Subcutaneous adipose tissue (tissue), 4 donors: Measurements from ENCODE around the gene CLCN6. TPM values are rescaled to one million over a fixed set of nuclear protein-coding genes. Genes with fewer than 3 reads are reported as not detected.

ENCODE experiments used
- total RNA-seq, 4 donors: library from RNA; depleted of rRNA; stranded (reverse); fragments of >200 nt; gene quantifications; one replicate each; pipeline ENCODE4 v1.1.0, GENCODE V29; 2016
- TF ChIP-seq, protein P1 (sequence below): fragments of 450-650 bp; IDR thresholded peaks from one replicate; pipeline ENCODE4 v1.5.1; 2016; ENCODE audit warnings: low read depth, mild to moderate bottlenecking, control low read depth, antibody characterized with exemption, moderate library complexity

CLCN6 gene
- total RNA-seq, 4 donors from 2014 or later = 14.4 to 21.2 (median 20.5) TPM

DNA sequence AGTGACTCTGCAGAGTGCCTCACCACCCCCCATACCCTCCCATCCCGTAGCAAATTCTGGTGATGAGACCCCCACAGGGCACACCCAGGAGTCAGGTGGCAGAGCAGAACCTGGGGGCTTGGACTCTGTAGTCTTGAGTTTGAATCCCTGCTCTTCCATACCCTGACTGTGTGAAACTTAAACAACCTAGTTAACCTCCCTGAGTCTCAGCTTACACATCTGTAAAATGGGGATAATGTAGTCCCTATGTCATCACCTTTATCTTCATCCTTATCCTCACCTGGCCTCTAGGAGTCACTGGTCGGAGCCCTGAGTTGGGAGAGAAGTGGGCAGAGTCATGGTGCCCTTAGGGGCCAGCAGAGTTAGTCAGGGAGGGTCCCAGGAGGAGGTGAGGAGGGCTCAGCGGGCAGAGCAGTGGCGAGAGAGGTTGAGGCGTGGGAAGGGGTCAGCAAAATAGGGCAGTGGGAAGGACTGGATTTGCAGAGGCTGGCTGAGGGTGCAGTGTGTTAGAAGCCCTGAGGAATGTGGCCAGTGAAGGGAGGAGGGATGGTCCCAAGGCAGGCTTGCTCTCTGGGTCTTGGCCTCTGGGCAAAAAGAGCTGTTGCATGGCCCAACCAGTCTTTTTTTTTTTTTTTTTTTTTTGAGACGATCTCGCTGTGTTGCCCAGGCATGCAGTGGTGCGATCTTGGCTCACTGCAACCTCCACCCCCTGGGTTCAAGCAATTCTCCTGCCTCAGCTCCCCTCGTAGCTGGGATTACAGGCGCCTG is 25.4 kb upstream of the CLCN6 start:
- TF ChIP-seq, protein P1, sequence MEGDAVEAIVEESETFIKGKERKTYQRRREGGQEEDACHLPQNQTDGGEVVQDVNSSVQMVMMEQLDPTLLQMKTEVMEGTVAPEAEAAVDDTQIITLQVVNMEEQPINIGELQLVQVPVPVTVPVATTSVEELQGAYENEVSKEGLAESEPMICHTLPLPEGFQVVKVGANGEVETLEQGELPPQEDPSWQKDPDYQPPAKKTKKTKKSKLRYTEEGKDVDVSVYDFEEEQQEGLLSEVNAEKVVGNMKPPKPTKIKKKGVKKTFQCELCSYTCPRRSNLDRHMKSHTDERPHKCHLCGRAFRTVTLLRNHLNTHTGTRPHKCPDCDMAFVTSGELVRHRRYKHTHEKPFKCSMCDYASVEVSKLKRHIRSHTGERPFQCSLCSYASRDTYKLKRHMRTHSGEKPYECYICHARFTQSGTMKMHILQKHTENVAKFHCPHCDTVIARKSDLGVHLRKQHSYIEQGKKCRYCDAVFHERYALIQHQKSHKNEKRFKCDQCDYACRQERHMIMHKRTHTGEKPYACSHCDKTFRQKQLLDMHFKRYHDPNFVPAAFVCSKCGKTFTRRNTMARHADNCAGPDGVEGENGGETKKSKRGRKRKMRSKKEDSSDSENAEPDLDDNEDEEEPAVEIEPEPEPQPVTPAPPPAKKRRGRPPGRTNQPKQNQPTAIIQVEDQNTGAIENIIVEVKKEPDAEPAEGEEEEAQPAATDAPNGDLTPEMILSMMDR = no peak

DNA sequence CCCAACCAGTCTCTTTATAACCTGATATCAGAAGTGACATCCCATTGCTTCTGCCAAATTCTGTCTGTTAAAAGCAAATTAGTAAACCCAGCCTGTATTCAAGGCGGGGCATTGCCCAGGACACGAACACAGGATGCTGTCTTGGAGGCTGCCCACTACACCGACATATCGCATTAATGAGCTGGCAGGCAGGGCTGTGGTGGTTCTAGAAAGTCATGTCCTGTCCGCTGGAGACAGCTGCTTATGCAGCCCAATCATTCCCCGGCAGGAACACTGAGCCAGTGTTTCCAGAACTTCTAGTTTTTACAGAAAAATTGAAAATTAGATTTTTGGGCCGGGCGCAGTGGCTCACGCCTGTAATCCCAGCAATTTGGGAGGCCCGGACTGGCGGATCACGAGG is 24.7 kb upstream of the CLCN6 start:
- TF ChIP-seq, protein P1 = no peak

DNA sequence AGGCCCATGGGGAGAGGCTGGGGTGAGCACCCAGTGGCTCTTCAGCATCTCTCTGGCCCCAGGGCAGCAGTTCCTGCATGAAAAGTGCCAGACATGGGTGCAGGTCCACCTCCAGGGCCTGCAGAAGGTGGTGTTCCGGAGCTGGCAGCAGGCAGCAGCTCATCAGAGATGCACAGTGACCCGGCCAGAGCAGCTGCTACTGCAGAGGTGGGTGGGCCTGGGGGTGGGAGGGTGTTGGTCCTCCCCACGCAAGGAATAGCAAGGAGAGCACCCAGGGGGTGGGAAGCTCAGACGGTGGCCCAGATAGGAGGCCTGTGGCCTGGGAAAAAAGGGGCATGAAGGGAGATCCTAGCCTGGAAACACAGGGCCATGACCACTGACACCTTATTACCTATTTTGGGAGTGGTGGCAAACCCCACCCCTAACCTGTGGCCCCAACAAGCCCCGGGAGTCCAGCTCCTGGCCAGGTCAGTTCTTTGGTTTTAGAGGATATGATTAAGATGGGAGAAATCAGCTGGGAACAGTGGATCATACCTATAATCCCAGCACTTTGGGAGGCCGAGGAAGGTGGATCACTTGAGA is 23.8 kb upstream of the CLCN6 start:
- TF ChIP-seq, protein P1 = no peak

DNA sequence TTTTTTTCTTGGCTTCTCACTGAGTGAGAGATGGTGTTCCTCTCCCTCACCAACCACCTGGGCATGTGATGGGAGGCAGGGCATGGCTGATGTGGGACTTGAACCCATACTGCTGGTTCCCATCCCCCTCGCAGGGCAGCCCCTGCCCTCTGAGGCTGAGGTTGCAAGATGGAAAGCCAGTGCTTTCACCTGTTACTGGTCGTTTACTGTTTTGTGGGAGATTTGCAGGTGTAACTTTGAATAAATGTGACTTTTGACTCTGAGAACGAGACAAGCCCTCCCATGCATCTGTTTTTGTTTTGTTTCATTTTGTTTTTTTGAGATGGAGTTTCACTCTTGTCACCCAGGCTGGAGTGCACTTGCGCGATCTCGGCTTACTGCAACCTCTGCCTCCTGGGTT is 22.4 kb upstream of the CLCN6 start:
- TF ChIP-seq, protein P1 = no peak

DNA sequence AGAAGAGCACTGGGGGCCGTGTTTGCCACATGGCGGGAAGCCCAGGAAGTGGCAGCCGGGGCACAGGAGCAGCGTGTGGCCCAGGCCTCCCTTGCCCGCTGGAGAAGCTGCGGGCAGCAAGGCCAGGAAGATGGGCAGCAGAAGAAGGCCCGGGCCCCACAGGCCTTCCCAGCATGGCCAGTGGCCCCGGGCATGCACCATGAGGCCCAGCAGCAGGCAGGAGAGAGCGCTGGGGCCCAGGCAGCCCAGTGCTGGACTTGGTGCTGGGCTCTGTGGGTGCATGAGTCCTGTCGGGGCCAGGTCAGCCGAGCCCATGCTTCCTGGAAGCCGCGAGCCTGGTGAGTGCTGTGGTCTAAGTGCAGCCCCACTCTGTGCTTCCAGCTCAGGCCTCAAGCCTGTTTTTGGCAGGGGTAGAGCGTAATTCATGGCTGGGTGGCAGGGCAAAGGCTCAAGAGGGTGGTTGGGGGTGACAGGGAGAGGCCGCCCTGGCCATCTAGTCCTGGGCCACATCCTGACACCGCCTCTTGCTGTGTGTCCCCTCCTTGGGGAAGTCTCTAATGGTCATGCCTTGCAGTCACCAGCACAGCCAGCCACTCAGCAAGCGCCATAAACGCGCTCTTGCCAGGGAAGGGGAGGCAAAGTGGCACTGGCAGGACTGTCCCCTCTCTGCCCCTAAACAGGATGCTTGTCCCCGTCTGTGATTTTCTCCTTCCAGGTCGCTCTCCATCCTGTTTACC is 21.6 kb upstream of the CLCN6 start:
- TF ChIP-seq, protein P1 = no peak

DNA sequence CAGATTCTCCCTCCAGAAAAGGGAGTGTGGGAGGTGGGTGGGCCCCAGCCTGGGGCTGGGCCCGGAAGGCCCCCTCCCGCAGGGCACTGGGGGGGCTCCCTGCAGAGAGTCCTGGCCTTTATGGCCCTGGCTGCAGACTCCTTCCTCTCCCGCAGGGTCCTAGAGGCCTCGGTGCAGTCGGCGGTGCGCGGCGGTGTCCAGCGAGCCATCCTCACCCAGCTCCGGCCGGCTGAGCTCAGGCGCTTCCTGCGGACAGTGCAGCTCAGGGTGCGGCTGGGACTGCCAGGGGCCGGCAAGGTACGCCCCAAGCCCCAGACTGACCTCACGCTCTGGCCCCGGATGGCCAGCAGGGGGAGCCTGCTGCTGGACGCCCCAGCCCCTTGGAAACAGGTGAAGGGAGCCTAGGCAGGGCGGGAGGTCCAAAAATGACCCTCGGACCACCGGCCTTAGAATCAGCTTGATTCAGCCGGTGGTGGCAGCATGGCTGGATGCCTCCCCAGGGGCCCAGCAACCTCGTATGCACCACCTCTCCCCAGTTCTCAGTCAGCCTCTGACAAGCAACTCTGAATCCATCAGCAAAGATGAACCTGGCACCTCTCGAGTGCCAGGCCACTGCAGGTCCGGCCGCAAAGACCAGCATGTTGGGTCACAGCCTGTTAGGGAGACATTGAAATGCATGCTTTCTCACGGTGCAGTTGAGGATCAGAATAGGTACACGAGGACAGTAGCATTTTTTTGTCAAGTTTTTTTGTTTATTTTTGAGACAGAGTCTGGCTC is 20.8 kb upstream of the CLCN6 start:
- TF ChIP-seq, protein P1 = no peak
